Pericardium fibroblast (primary cell): ENCODE results near the gene UGT1A3. TPM values are rescaled to one million over a fixed set of nuclear protein-coding genes. Genes with fewer than 3 reads are reported as not detected.

ENCODE experiments used
- total RNA-seq: library from RNA; depleted of rRNA; stranded (reverse); fragments of >200 nt; gene quantifications from 2 replicates; pipeline ENCODE4 v1.2.3, GENCODE V29; 2015

Gene UGT1A3
- total RNA-seq: not detected in 2 replicates

DNA sequence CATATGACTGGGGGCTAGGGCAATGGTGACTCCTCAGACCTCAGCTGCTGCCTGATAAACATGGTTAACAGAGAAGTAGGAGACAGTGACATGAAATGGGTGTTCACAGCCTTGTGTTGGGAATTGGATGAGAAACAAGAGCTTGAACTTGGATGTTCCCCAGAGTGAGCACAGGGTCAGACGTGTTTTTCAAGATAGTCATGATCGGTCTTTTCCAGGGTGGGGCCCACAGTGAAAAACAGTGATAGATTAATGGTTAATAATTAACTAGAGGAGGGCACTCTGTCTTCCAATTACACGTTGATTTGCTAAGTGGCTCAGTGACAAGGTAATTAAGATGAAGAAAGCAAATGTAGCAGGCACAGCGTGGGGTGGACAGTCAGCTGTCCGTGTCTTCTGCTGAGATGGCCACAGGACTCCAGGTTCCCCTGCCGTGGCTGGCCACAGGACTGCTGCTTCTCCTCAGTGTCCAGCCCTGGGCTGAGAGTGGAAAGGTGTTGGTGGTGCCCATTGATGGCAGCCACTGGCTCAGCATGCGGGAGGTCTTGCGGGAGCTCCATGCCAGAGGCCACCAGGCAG lies at the start of gene UGT1A3:
Gene UGT1A3, plus strand, starts transcription at position 320 of the 579 bp plus-strand sequence. Its CDS starts 85 bp downstream, at position 405.

DNA sequence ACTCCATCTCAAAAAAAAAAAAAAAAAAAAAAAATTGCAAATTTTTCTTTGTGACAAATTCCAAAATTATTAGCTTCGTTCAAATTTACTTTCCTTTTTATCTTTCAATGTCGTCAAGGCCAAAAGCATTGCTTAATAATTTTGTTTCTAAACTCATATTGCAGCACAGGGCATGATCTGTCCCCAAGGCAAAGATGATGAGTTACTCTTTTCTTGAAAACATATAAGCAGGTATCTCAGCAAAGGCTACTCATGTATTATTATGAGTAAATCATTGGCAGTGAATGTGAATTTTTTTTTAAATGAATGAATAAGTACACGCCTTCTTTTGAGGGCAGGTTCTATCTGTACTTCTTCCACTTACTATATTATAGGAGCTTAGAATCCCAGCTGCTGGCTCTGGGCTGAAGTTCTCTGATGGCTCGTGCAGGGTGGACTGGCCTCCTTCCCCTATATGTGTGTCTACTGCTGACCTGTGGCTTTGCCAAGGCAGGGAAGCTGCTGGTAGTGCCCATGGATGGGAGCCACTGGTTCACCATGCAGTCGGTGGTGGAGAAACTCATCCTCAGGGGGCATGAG lies 47.2 kb upstream of the UGT1A3 start, which contains the start of gene UGT1A7:
Gene UGT1A7, plus strand, starts transcription at position 381 of the 579 bp plus-strand sequence. Its CDS starts 37 bp downstream, at position 418.

DNA sequence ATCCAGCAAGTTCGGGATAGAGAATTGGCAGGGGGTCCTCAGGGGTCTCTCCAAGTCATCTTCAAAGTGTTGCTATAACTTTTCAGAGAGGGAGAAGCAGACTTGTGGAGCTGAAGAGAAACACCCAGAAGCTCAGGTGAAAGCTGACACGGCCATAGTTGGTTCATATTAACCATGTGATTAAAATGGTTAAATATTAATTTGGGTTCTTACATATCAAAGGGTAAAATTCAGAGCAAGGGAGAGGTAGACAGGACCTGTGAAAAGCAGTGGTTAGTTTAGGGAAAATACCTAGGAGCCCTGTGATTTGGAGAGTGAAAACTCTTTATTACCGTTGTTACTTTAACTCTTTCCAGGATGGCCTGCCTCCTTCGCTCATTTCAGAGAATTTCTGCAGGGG lies 36.2 kb upstream of the UGT1A3 start, which contains the start of gene UGT1A6:
Gene UGT1A6, plus strand, starts transcription at position 243 of the 400 bp plus-strand sequence. Its CDS starts 115 bp downstream, at position 358.

DNA sequence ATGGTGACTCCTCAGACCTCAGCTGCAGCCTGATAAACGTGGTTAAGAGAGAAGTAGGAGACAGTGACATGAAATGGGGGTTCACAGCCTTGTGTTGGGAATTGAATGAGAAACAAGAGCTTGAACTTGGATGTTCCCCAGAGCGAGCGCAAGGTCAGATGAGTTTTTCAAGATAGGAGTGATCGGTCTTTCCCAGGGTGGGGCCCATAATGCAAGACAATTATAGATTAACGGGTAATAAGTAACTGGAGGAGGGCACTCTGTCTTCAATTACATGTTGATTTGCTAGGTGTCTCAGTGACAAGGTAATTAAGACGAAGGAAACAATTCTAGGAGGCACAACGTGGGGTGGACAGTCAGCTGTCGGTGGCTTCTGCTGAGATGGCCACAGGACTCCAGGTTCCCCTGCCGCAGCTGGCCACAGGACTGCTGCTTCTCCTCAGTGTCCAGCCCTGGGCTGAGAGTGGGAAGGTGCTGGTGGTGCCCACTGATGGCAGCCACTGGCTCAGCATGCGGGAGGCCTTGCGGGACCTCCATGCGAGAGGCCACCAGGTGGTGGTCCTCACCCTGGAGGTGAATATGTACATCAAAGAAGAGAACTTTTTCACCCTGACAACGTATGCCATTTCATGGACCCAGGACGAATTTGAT lies 16.1 kb upstream of the UGT1A3 start, which contains the start of gene UGT1A5:
Gene UGT1A5, plus strand, starts transcription at position 297 of the 651 bp plus-strand sequence. Its CDS starts 85 bp downstream, at position 382.

DNA sequence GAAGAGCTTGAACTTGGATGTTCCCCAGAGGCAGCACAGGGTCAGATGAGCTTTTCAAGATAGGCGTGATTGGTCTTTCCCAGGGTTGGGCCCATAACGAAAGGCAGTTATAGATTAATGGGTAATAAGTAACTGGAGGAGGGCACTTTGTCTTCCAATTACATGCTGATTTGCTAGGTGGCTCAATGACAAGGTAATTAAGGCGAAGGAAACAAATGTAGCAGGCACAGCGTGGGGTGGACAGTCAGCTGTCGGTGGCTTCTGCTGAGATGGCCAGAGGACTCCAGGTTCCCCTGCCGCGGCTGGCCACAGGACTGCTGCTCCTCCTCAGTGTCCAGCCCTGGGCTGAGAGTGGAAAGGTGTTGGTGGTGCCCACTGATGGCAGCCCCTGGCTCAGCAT lies 10.3 kb upstream of the UGT1A3 start, which contains the start of gene UGT1A4:
Gene UGT1A4, plus strand, starts transcription at position 185 of the 400 bp plus-strand sequence. Its CDS starts 85 bp downstream, at position 270.

DNA sequence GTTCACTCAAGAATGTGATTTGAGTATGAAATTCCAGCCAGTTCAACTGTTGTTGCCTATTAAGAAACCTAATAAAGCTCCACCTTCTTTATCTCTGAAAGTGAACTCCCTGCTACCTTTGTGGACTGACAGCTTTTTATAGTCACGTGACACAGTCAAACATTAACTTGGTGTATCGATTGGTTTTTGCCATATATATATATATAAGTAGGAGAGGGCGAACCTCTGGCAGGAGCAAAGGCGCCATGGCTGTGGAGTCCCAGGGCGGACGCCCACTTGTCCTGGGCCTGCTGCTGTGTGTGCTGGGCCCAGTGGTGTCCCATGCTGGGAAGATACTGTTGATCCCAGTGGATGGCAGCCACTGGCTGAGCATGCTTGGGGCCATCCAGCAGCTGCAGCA lies 31.2 kb downstream of the UGT1A3 start, which contains the start of gene UGT1A1:
Gene UGT1A1, plus strand, starts transcription at position 228 of the 400 bp plus-strand sequence. Its CDS starts 18 bp downstream, at position 246.

DNA sequence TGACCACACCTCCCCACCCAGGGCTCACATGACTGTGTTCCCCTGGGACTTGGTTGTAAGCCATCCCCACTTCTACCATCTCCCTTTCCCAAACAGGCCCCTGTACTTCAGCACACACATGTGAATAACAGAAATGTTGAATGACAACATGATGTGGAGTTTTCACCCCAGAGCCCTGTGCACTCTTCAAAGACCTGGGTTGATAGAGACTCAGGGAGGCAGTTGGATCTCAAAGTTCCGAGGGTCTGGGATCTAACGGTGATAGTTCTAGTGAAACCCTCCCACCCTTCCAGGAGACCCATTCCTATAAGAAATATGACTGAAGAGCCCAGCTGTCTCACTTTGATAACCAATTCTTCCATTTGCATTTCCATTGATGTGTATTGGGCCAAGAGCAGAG lies 49.2 kb downstream of the UGT1A3 start, which contains the start of gene MROH2A:
Gene MROH2A, plus strand, starts transcription at position 301 of the 400 bp plus-strand sequence. CDS start 1,029 bp downstream, outside the sequence.

Other genes starting within 250 kb of the UGT1A3 start
- gene USP40, start 162.3 kb upstream of the UGT1A3 start, total RNA-seq: 17.5 and 25.1 TPM in 2 replicates
- not detected in 2 replicates for gene UGT1A8, start 111.4 kb upstream of the UGT1A3 start, total RNA-seq
- not detected in 2 replicates for gene UGT1A10, start 92.6 kb upstream of the UGT1A3 start, total RNA-seq
- gene UGT1A9, start 57.1 kb upstream of the UGT1A3 start, total RNA-seq: not detected in 2 replicates
- not detected in 2 replicates for gene UGT1A7, start 47.1 kb upstream of the UGT1A3 start, total RNA-seq
- not detected in 2 replicates for gene UGT1A6, start 36.2 kb upstream of the UGT1A3 start, total RNA-seq
- not detected in 2 replicates for gene UGT1A5, start 16.1 kb upstream of the UGT1A3 start, total RNA-seq
- not detected in 2 replicates for gene UGT1A4, start 10.3 kb upstream of the UGT1A3 start, total RNA-seq
- gene UGT1A1, start 31.2 kb downstream of the UGT1A3 start, total RNA-seq: not detected in 2 replicates
- not detected in 2 replicates for gene MROH2A, start 49.3 kb downstream of the UGT1A3 start, total RNA-seq
- 1.8 and 4.9 TPM in 2 replicates for gene HJURP, start 125.5 kb downstream of the UGT1A3 start, total RNA-seq
- 0.17 TPM in 1 of 2 replicates, not detected in the other for gene TRPM8, start 188.3 kb downstream of the UGT1A3 start, total RNA-seq